Thymus (tissue), 11 donors: ENCODE results near the gene PPP1R27. TPM values are rescaled to one million over a fixed set of nuclear protein-coding genes. Genes with fewer than 3 reads are reported as not detected.

ENCODE experiments used
- DNase-seq, 9 donors: peaks; one replicate each; pipeline ENCODE4 v3.0.0-alpha.2; 2013; ENCODE audit warnings: low spot score in 9 of 9, low read depth in 6 of 9, missing footprints in 1 of 9
- H3K27ac ChIP-seq, 2 donors: one replicate each; pipeline ENCODE4 v1.5.1; 2013; ENCODE audit warnings: control low read depth in 1 of 2, low read depth in 1 of 2, low read length in 1 of 2, mild to moderate bottlenecking in 1 of 2, moderate library complexity in 1 of 2
- H3K27me3 ChIP-seq, 2 donors: one replicate each; pipeline ENCODE4 v1.5.1; 2013; ENCODE audit warnings: low read length in 1 of 2; ENCODE audit not compliant: control insufficient read depth in 2 of 2, insufficient read depth in 1 of 2
- H3K36me3 ChIP-seq, 2 donors: one replicate each; pipeline ENCODE4 v1.5.1; 2013; ENCODE audit warnings: low read length in 1 of 2, mild to moderate bottlenecking in 1 of 2, moderate library complexity in 1 of 2; ENCODE audit not compliant: control insufficient read depth in 2 of 2, insufficient read depth in 2 of 2
- H3K4me1 ChIP-seq, 2 donors: one replicate each; pipeline ENCODE4 v1.5.1; 2013; ENCODE audit warnings: low read length in 2 of 2; ENCODE audit not compliant: control insufficient read depth in 2 of 2, insufficient read depth in 2 of 2
- H3K4me3 ChIP-seq, 2 donors: one replicate each; pipeline ENCODE4 v1.5.1; 2013; ENCODE audit warnings: low read length in 2 of 2, control low read depth in 1 of 2, mild to moderate bottlenecking in 1 of 2
- H3K9me3 ChIP-seq, 2 donors: one replicate each; pipeline ENCODE4 v1.5.1; 2013; ENCODE audit warnings: low read length in 1 of 2, mild to moderate bottlenecking in 1 of 2; ENCODE audit not compliant: control insufficient read depth in 2 of 2, insufficient read depth in 1 of 2
- WGBS: extraction: QIAGEN DNeasy Blood & Tissue Kit; methylation state at CpG from one replicate; pipeline ENCODE4 v1.1.7; 2013; 5-methylcytosine and 5-hydroxymethylcytosine counted together
- polyA plus RNA-seq: library from polyadenylated mRNA; stranded (reverse); fragments of 200-250 nt; gene quantifications from one replicate; pipeline ENCODE4 v1.2.3, GENCODE V29; 2013
- total RNA-seq: library from RNA; stranded (reverse); fragments of 120-200 nt; gene quantifications from one replicate; pipeline ENCODE4 v1.2.4, GENCODE V29; 2013
- donor health status: healthy.

Gene PPP1R27
- total and polyA plus RNA-seq, 2 donors, result 0.28 to 0.94 TPM

DNA sequence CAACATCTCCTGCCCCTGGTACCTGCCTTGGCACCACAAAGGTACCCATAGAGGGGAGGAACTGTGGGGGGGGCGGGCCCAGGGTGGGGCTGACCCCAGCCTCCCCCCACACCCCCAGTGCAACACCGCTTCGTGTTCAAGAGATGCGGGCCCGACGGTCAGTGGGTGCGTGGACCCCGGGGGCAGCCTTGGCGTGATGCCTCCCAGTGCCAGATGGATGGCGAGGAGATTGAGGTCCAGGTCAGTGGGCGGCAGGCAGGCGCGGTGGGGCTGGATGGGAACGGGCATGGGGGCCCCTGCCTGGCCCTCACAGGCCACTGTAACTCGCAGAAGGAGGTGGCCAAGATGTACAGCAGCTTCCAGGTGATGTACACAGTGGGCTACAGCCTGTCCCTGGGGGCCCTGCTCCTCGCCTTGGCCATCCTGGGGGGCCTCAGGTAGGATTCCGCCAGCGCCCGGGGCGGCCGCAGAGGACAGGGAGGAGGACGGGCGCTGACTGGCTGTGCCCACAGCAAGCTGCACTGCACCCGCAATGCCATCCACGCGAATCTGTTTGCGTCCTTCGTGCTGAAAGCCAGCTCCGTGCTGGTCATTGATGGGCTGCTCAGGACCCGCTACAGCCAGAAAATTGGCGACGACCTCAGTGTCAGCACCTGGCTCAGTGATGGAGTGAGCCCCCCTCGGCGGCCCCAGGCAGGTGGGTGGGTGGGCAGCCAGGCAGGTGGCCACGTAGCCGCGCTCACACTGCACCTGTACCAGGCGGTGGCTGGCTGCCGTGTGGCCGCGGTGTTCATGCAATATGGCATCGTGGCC lies 23.8 kb downstream of the PPP1R27 start:
- no peak overlapping the region for H3K4me3 ChIP-seq
- H3K27ac ChIP-seq, result no peak overlapping the region
- WGBS, result 92% methylated on average over 42 of the region's 42 CpGs
- no peak for DNase-seq
- H3K4me1 ChIP-seq, result no peaks in the 10 kb centered on the region
- H3K27me3 ChIP-seq, result peaks cover 14 to 58% of the 10 kb centered on the region in 2 donors
- H3K9me3 ChIP-seq, result no peaks in the 10 kb centered on the region
- H3K36me3 ChIP-seq, result no peaks in the 10 kb centered on the region

DNA sequence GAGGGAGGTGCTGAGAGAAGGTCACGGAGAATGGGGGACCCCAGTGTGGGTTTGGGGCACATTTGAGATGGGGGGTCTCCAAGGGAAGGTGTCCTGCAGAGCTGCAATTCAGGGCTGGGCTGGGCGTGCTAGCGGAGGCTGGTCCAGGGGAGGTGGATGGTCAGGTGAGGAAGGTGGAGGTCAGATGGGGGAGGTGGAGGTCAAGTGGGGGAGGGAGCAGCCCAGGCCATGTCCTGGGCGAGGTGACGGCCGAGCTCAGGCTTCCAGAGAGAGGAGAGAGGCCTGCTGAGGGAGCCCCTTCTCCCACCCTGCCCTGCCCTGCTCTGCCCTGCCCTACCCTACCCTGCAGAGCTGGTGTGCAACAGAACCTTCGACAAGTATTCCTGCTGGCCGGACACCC lies 24.4 kb downstream of the PPP1R27 start:
- Histone ChIP-seq H3K27ac (no peak overlapping the region), H3K36me3 (no peaks in the 10 kb centered on the region), H3K4me1 (no peaks in the 10 kb centered on the region), H3K4me3 (no peak overlapping the region), H3K27me3 (peaks cover 20 to 63% of the 10 kb centered on the region in 2 donors), H3K9me3 (no peaks in the 10 kb centered on the region)
- no peak for DNase-seq
- WGBS, result 87% methylated on average over 8 of the region's 8 CpGs

DNA sequence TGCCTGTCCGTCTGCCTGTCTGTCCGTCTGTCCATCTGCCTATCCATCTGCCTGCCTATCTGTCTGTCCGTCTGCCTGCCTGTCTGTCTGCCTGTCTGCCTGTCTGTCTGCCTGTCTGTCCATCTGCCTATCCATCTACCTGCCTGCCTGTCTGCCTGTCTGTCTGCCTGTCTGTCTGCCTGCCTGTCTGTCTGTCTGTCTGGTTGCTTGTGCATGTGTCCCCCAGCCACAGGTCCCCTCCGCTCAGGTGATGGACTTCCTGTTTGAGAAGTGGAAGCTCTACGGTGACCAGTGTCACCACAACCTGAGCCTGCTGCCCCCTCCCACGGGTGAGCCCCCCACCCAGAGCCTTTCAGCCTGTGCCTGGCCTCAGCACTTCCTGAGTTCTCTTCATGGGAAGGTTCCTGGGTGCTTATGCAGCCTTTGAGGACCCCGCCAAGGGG lies 25.3 kb downstream of the PPP1R27 start:
- peaks cover 29 to 65% of the 10 kb centered on the region in 2 donors for H3K27me3 ChIP-seq
- no peak overlapping the region for H3K27ac ChIP-seq

DNA sequence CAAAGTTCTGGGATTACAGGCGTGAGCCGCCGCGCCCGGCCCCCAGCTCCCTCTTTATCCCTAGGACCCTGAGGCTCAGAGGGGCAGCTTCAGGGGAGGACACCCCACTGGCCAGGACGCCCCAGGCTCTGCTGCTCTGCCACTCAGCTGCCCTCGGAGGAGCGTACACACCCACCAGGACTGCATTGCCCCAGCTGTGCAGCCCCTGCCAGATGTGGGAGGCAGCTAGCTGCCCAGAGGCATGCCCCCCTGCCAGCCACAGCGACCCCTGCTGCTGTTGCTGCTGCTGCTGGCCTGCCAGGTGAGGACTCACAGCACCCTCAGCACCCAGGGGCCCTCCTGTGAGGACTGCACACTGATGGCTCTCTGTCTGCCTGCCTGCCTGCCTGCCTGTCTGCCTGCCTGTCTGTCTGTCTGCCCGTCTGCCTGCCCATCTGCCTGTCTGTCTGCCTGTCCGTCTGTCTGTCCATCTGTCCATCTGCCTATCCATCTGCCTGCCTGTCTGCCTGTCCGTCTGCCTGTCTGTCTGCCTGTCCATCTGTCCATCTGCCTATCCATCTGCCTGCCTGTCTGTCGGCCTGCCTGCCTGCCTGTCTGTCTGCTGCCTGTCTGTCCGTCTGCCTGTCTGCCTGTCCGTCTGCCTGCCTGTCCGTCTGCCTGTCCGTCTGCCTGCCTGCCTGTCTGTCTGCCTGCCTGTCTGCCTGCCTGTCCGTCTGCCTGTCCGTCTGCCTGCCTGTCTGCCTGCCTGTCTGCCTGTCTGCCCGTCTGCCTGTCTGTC lies 25.9 kb downstream of the PPP1R27 start:
- Histone ChIP-seq H3K36me3 (no peaks in the 10 kb centered on the region), H3K4me1 (no peaks in the 10 kb centered on the region), H3K9me3 (no peaks in the 10 kb centered on the region), H3K27me3 (peaks cover 35 to 70% of the 10 kb centered on the region in 2 donors), H3K27ac (no peak overlapping the region), H3K4me3 (no peak overlapping the region)
- no peak for DNase-seq
- 85% methylated on average over 20 of the region's 20 CpGs for WGBS

More for the DNA sequence above, 25.3 kb downstream of the PPP1R27 start:
- H3K9me3 ChIP-seq, result no peaks in the 10 kb centered on the region
- H3K4me1 ChIP-seq, result no peaks in the 10 kb centered on the region
- H3K4me3 ChIP-seq, result no peak overlapping the region
- H3K36me3 ChIP-seq, result no peaks in the 10 kb centered on the region
- 71% methylated on average over 7 of the region's 7 CpGs for WGBS
- no peak for DNase-seq

DNA sequence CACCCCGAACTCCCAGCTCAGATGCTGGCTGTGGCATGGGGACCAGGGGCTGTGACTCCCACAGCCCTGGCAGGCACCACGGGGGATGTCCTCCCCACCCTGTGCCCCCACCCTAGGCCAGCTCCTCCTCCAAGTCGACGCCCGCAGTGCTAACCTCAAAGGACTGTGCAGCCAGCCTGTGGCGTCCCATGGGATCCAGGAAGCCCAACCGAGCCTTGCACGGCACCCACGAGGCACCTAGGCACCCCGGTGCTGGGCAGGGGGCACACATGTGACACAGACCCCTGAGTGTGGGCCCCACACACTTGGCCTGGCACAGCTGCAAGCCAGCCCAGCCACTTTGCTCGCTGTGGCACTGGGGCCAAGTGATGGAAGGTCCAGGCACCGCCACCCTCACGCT lies 27.0 kb downstream of the PPP1R27 start:
- peaks cover 46 to 81% of the 10 kb centered on the region in 2 donors for H3K27me3 ChIP-seq
- no peak overlapping the region for H3K4me3 ChIP-seq
- no peaks in the 10 kb centered on the region for H3K9me3 ChIP-seq
- no peak for DNase-seq
- H3K27ac ChIP-seq, result no peak overlapping the region
- no peaks in the 10 kb centered on the region for H3K36me3 ChIP-seq
- H3K4me1 ChIP-seq, result no peaks in the 10 kb centered on the region
- 74% methylated on average over 13 of the region's 13 CpGs for WGBS

DNA sequence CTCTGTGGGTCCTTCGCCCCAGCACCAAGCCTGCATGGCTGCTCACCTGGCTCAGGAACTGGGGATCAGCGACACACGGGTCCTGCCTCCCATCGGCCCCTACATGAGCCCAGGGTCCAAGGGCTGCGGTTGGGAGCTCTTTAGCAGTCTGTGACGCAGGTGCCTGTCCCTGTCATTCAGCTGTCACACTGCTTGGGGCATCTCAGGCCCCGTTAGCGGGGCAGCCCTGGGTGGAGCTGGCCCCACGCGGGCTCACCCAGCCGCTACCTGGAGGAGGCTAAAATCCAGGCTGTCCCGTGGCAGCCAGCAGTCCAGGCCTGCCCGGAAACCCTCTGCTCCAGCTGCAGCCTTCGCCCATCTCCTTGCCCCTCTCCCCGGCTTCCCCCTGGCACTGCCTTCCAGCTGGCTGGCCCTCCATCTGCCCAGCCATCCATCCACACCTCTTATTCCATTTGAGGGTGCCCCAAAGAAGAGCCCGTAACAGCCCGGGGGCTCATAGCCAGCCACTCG lies 27.6 kb downstream of the PPP1R27 start:
- Histone ChIP-seq H3K36me3 (no peaks in the 10 kb centered on the region), H3K9me3 (no peaks in the 10 kb centered on the region), H3K27ac (no peak overlapping the region), H3K4me3 (no peak overlapping the region), H3K4me1 (no peaks in the 10 kb centered on the region), H3K27me3 (peaks cover 52 to 87% of the 10 kb centered on the region in 2 donors)
- DNase-seq, result no peak
- 71% methylated on average over 18 of the region's 18 CpGs for WGBS

DNA sequence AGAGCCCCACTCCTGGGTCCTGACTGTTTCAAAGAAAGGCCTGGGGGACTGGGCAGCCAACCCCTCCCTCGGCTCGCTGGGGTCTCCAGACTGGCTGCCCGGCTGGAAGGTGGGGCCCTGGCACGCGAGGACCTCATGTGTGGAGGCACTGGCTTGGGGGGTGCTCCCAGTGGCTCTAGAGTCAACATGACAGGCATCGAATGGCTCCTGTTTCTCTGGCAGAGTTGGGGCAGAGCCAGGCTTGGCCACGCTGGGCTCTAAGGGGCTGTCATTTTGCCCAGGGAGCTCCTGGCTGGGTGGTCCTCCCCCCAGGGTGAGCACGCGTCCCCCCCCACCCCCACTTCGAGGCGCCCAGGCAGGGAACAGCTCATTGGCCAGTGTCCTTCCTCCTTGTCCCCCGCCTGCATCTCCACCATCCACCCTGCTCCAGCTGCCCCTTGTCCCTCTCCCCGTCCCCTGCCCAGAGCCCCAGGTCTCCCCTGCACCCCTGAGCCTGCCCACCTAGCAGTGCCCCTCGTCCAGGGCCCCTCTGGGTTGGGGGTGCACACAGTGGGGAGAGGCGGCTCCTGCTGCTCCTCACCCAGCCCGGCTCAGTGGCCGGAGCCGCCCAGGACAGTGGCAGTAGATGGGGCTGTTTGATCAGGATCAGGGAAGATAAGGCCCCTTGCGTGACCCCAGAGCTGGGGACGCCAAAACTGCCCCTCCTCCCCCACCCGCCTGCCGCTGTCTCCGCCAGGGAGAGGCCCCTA lies 28.2 kb downstream of the PPP1R27 start:
- Histone ChIP-seq H3K4me1 (no peaks in the 10 kb centered on the region), H3K4me3 (no peak overlapping the region), H3K27me3 (peaks cover 58 to 89% of the 10 kb centered on the region in 2 donors), H3K36me3 (no peaks in the 10 kb centered on the region), H3K27ac (no peak overlapping the region), H3K9me3 (no peaks in the 10 kb centered on the region)
- DNase-seq, result no peak
- WGBS, result 45% methylated on average over 23 of the region's 23 CpGs

DNA sequence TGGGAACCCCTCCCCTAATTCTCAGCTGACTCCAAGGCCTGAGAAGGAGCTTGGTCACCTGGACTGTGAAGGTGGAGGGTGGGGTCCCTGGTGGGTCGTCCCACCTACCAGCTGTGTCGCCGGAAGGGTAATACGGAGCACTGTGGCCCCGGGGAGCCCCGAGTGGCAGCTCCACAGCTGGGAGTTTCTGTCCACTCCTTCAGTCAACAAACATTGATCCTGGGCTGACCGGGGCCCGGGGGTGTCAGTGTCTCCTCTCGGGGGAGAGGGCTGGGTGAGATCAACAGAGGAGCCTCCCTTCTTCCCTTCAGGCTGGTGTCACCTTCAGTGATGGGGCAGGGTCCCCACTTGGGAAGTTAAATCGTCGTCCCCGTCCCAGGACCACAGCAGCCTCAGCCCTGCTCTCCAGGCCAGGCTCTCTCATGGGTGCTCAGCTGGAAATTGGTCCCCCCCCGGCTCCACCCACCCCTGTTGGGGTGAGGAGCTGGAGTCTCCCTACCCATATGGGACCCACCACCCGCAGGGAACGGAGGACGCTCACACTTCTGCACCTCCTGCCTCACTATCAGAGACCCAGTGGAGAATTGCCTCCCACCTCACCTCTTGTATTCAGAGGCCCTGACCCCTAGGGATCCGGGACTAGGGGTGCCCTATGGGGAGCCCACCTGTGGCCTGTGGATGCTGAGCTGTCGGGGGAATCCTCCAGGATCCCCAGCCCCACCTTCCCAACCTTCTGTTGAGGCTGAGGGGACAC lies 29.0 kb downstream of the PPP1R27 start:
- WGBS, result 79% methylated on average over 18 of the region's 18 CpGs

More for the DNA sequence above, 29.0 kb downstream of the PPP1R27 start:
- no peak for DNase-seq
- no peaks in the 10 kb centered on the region for H3K4me1 ChIP-seq
- H3K36me3 ChIP-seq, result no peaks in the 10 kb centered on the region
- no peaks in the 10 kb centered on the region for H3K9me3 ChIP-seq
- H3K4me3 ChIP-seq, result no peak overlapping the region
- H3K27me3 ChIP-seq, result peaks cover 58 to 94% of the 10 kb centered on the region in 2 donors
- H3K27ac ChIP-seq, result no peak overlapping the region
